ENCODE results near the gene MAGEB3.

GRCh38 chrX:30228526-30228925 lies 1.9 kb upstream of the MAGEB3 start:
- TF ChIP-seq FOXM1 (IDR thresholded peaks at IDR 0.05; ENCODE audit: low read depth) (no peak), SIN3A (IDR thresholded peaks at IDR 0.05; ENCODE audit: borderline replicate concordance, low read depth, low read length) (no peak), MXI1 (IDR thresholded peaks at IDR 0.05; ENCODE audit: low read depth, low read length) (no peak), CTCF (IDR thresholded peaks at IDR 0.05) (no peak), YY1 (IDR thresholded peaks at IDR 0.05; ENCODE audit: low read depth) (no peak), GABPA (IDR thresholded peaks at IDR 0.05; ENCODE audit: low read depth) (no peak), CHD2 (IDR thresholded peaks at IDR 0.05; ENCODE audit: low read length, partially characterized antibody) (no peak)
- TF ChIP-seq, protein P1, sequence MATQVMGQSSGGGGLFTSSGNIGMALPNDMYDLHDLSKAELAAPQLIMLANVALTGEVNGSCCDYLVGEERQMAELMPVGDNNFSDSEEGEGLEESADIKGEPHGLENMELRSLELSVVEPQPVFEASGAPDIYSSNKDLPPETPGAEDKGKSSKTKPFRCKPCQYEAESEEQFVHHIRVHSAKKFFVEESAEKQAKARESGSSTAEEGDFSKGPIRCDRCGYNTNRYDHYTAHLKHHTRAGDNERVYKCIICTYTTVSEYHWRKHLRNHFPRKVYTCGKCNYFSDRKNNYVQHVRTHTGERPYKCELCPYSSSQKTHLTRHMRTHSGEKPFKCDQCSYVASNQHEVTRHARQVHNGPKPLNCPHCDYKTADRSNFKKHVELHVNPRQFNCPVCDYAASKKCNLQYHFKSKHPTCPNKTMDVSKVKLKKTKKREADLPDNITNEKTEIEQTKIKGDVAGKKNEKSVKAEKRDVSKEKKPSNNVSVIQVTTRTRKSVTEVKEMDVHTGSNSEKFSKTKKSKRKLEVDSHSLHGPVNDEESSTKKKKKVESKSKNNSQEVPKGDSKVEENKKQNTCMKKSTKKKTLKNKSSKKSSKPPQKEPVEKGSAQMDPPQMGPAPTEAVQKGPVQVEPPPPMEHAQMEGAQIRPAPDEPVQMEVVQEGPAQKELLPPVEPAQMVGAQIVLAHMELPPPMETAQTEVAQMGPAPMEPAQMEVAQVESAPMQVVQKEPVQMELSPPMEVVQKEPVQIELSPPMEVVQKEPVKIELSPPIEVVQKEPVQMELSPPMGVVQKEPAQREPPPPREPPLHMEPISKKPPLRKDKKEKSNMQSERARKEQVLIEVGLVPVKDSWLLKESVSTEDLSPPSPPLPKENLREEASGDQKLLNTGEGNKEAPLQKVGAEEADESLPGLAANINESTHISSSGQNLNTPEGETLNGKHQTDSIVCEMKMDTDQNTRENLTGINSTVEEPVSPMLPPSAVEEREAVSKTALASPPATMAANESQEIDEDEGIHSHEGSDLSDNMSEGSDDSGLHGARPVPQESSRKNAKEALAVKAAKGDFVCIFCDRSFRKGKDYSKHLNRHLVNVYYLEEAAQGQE (IDR thresholded peaks at IDR 0.05; ENCODE audit: low read depth, low read length), result no peak
